Spleen (tissue), 13 donors: ENCODE measurements around the gene PCNX1. TPM values are rescaled to one million over a fixed set of nuclear protein-coding genes. Genes with fewer than 3 reads are reported as not detected.
A peak's percentile ranks its signal among the peaks of the same experiment; 100 is the strongest.
"Not testable (repeated sequence)": the region's sequence is repeated elsewhere in the genome, so short reads cannot be mapped to it uniquely, and the experiment has no call there.

Experiments
- DNase-seq: peaks from one replicate; pipeline ENCODE4 v3.0.0-alpha.2; 2020
- H3K27ac ChIP-seq, 8 donors: fragments of 200-600 bp; sonication (generic) in 7 of 8; 1 replicate in 4 of 8; 2 replicates in 4 of 8; pipeline versions ENCODE4 v1.5.0 to v1.8.0; 2016 to 2021; ENCODE audit warnings: inconsistent platforms in 4 of 8, mild to moderate bottlenecking in 4 of 8, moderate library complexity in 1 of 8
- H3K27me3 ChIP-seq, 7 donors: fragments of 200-600 bp; sonication (generic) in 6 of 7; replicated peaks in 1 of 7; 1 replicate in 4 of 7; 2 replicates in 3 of 7; pipeline versions ENCODE4 v1.5.0 to v1.8.0; 2016 to 2021; ENCODE audit warnings: inconsistent platforms in 3 of 7, mild to moderate bottlenecking in 1 of 7
- H3K36me3 ChIP-seq, 6 donors: fragments of 200-600 bp; sonication (generic) in 5 of 6; 1 replicate in 4 of 6; 2 replicates in 2 of 6; pipeline versions ENCODE4 v1.5.0 to v1.8.0; 2016 to 2021; ENCODE audit warnings: inconsistent platforms in 2 of 6
- H3K4me1 ChIP-seq, 6 donors: fragments of 200-600 bp; sonication (generic) in 5 of 6; 1 replicate in 3 of 6; 2 replicates in 3 of 6; pipeline versions ENCODE4 v1.5.0 to v1.8.0; 2016 to 2021; ENCODE audit warnings: inconsistent platforms in 3 of 6
- H3K4me3 ChIP-seq, 8 donors: fragments of 200-600 bp; sonication (generic) in 7 of 8; 1 replicate in 4 of 8; 2 replicates in 4 of 8; pipeline versions ENCODE4 v1.5.0 to v1.8.0; 2016 to 2021; ENCODE audit warnings: inconsistent platforms in 4 of 8, mild to moderate bottlenecking in 4 of 8, moderate library complexity in 2 of 8
- H3K9me3 ChIP-seq, 8 donors: fragments of 200-600 bp; sonication (generic) in 7 of 8; 1 replicate in 4 of 8; 2 replicates in 4 of 8; pipeline versions ENCODE4 v1.5.0 to v1.8.0; 2016 to 2021; ENCODE audit warnings: inconsistent platforms in 4 of 8
- POLR2A ChIP-seq, 3 donors: fragments of 450-650 bp; IDR thresholded peaks; one replicate each; pipeline ENCODE4 v1.5.1; 2017; ENCODE audit warnings: antibody characterized with exemption in 3 of 3, mild to moderate bottlenecking in 1 of 3
- POLR2AphosphoS5 ChIP-seq, 3 donors: sonication (generic); formaldehyde crosslinking; IDR thresholded peaks; one replicate each; pipeline ENCODE4 v1.5.1; 2017; ENCODE audit warnings: antibody characterized with exemption in 3 of 3
- whole genome bisulfite sequencing, 5 donors: extraction: QIAGEN DNeasy Blood & Tissue Kit in 3 of 5; methylation state at CpG; one replicate each; pipeline versions ENCODE4 v1.1.5 to v1.1.7; 2013 to 2018; 5-methylcytosine and 5-hydroxymethylcytosine counted together
- intact Hi-C: fragments of 100-400 bp; cut with DNase I; formaldehyde crosslinking; loops from one replicate; pipeline ENCODE4 v1.15.0; 2023; ENCODE audit warnings: low total_unique reads
- long read RNA-seq, 2 donors: transcript quantifications; one replicate each; lab custom pipeline, GENCODE V29; 2026
- polyA plus RNA-seq, 3 donors: library from polyadenylated mRNA; stranded (reverse); fragments of 200-250 nt; gene quantifications; one replicate each; pipeline ENCODE4 v1.2.1, GENCODE V29; 2013
- total RNA-seq, 7 donors: library from RNA; depleted of rRNA in 3 of 7; stranded (reverse); fragments of >200 nt in 3 of 7; fragmentation: NEBNext Ultra II Directional in 4 of 7; extraction: Animal tissue kit (Norgen Biotek cat#: 25700) in 4 of 7; gene quantifications; one replicate each; pipeline versions ENCODE4 v1.1.0 to v1.2.1, GENCODE V29; 2016 to 2021
- TF ChIP-seq, protein P1 (sequence below), 11 experiments: fragments of 200-600 bp in 7 of 11; fragments of 450-650 bp in 4 of 11; sonication (generic) in 4 of 11; IDR thresholded peaks in 8 of 11; conservative IDR thresholded peaks in 3 of 11; 1 replicate in 7 of 11; 2 replicates in 4 of 11; pipeline versions ENCODE4 v1.4.0 to v1.8.0; 2016 to 2021; ENCODE audit warnings: antibody characterized with exemption in 11 of 11, inconsistent platforms in 4 of 11, mild to moderate bottlenecking in 1 of 11
- donor health status: healthy with polysubstance abuse.
- donor health status: DM: no; HTN: no; CAD: no; lungs with moderate emphysema.
- donor health status: DM: no; HTN: no; CAD: no.
- donor health status: Bipolar disorder and iron deficiency.
- donor health status: healthy.
- donor health status: DM: no; HTN: no; CAD: no.
- donor health status: DM: yes; HTN: yes; CAD: no.

PCNX1 gene
- 100 to 1,000 TPM in 5 of 7 donors, 10 to 100 TPM in 2; 88.1 to 149 (median 104) TPM for total RNA-seq
- 1 to 10 TPM; 4.0 to 5.9 (median 5.5) TPM for polyA plus RNA-seq
- long read RNA-seq, donor 1, partial matches to known transcripts: 5 of 5 reads
- long read RNA-seq, donor 1, other reads (novel, unspliced or antisense): 0 of 5 reads
- long read RNA-seq, donor 2: 0 reads

- H3K36me3 ChIP-seq: no peaks in the 10 kb centered on the region
- H3K27me3 ChIP-seq: no peaks in the 10 kb centered on the region
- H3K27ac ChIP-seq: peak within 1 kb of the TSS; percentile 88 to 99 (median 96)
- peak; percentile 69 to 86 (median 79) for TF ChIP-seq POLR2AphosphoS5 (IDR thresholded peaks at IDR 0.05)
- peak in 1 of 3 donors; percentile 36 for TF ChIP-seq POLR2A (IDR thresholded peaks at IDR 0.05)
- TF ChIP-seq, protein P1, sequence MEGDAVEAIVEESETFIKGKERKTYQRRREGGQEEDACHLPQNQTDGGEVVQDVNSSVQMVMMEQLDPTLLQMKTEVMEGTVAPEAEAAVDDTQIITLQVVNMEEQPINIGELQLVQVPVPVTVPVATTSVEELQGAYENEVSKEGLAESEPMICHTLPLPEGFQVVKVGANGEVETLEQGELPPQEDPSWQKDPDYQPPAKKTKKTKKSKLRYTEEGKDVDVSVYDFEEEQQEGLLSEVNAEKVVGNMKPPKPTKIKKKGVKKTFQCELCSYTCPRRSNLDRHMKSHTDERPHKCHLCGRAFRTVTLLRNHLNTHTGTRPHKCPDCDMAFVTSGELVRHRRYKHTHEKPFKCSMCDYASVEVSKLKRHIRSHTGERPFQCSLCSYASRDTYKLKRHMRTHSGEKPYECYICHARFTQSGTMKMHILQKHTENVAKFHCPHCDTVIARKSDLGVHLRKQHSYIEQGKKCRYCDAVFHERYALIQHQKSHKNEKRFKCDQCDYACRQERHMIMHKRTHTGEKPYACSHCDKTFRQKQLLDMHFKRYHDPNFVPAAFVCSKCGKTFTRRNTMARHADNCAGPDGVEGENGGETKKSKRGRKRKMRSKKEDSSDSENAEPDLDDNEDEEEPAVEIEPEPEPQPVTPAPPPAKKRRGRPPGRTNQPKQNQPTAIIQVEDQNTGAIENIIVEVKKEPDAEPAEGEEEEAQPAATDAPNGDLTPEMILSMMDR (IDR thresholded peaks at IDR 0.05 in 8 of 11, conservative IDR thresholded peaks at IDR 0.05 in 3 of 11): peak; percentile 39 to 96 (median 90)
- peaks cover 19 to 60% (median 51%) of the 10 kb centered on the region in 6 donors for H3K4me1 ChIP-seq
- H3K4me3 ChIP-seq: peak within 1 kb of the TSS; percentile 78 to 97 (median 90)
- intact Hi-C loops: loop anchor here (5.0 kb wide), 1 partner anchor 65 kb away; no protein-coding TSS in a partner anchor
- no peaks in the 10 kb centered on the region for H3K9me3 ChIP-seq
- whole genome bisulfite sequencing, 5 donors: 0 to 2% (median 1%) methylated on average over 12 to 100 of the region's 101 CpGs
- DNase-seq: peak; percentile 98
Observed at GRCh38 chr14:70907176-70907995, at the start of gene PCNX1. TSS of gene PCNX1 (plus strand) at chr14:70907459. CDS start at chr14:70907851, 392 bp downstream.

- intact Hi-C loops: no loop called here
Observed at GRCh38 chr14:70857496-70857890, 49.8 kb upstream of the PCNX1 start.

GRCh38 chr14:70858641-70859040, 48.6 kb upstream of the PCNX1 start:
- Histone ChIP-seq H3K4me1 (no peaks in the 10 kb centered on the region), H3K9me3 (no peaks in the 10 kb centered on the region), H3K27me3 (no peaks in the 10 kb centered on the region), H3K4me3 (no peak overlapping the region), H3K27ac (no peak overlapping the region), H3K36me3 (no peaks in the 10 kb centered on the region)
- WGBS, 5 donors: 91 to 95% (median 94%) methylated on average over 5 of the region's 5 CpGs
- no peak for TF ChIP-seq POLR2A (IDR thresholded peaks at IDR 0.05)
- TF ChIP-seq, protein P1 (IDR thresholded peaks at IDR 0.05 in 8 of 11, conservative IDR thresholded peaks at IDR 0.05 in 3 of 11): no peak
- TF ChIP-seq POLR2AphosphoS5 (IDR thresholded peaks at IDR 0.05): no peak
- DNase-seq: no peak
- intact Hi-C loops: no loop called here

More at GRCh38 chr14:70857496-70857890, 49.8 kb upstream of the PCNX1 start:
- no peak overlapping the region for H3K4me3 ChIP-seq
- TF ChIP-seq POLR2A (IDR thresholded peaks at IDR 0.05) (no peak), POLR2AphosphoS5 (IDR thresholded peaks at IDR 0.05) (no peak)
- TF ChIP-seq, protein P1 (IDR thresholded peaks at IDR 0.05 in 8 of 11, conservative IDR thresholded peaks at IDR 0.05 in 3 of 11): no peak
- 84 to 99% (median 91%) methylated on average over 2 of the region's 2 CpGs for WGBS, 5 donors
- no peak overlapping the region for H3K27ac ChIP-seq
- H3K9me3 ChIP-seq: no peaks in the 10 kb centered on the region
- H3K4me1 ChIP-seq: no peaks in the 10 kb centered on the region
- H3K36me3 ChIP-seq: no peaks in the 10 kb centered on the region
- no peak for DNase-seq
- H3K27me3 ChIP-seq: no peaks in the 10 kb centered on the region

GRCh38 chr14:70866992-70867391, 40.3 kb upstream of the PCNX1 start:
- H3K4me3 ChIP-seq, H3K27ac ChIP-seq, H3K27me3 ChIP-seq, DNase-seq, H3K36me3 ChIP-seq, H3K4me1 ChIP-seq, intact Hi-C loops: not testable (repeated sequence)
- H3K9me3 ChIP-seq: peaks cover 0 to 41% (median 36%) of the 10 kb centered on the region in 8 donors
- 77 to 84% (median 78%) methylated on average over 1 of the region's 1 CpG for WGBS, 5 donors
